CD4-positive, alpha-beta T cell treated with Interleukin-15 for 4 hours (primary cell): ENCODE data around the gene JUN.

Experiments used
- DNase-seq: peaks from one replicate; pipeline ENCODE4 v3.0.0-alpha.2; 2020; ENCODE audit warnings: low spot score

Gene JUN

GRCh38 chr1:58755468-58755872 is 28.4 kb downstream of the JUN start:
- peak; percentile 64 for DNase-seq

GRCh38 chr1:58754683-58755467 is 29.0 kb downstream of the JUN start:
- DNase-seq: peak; percentile 41

DNA sequence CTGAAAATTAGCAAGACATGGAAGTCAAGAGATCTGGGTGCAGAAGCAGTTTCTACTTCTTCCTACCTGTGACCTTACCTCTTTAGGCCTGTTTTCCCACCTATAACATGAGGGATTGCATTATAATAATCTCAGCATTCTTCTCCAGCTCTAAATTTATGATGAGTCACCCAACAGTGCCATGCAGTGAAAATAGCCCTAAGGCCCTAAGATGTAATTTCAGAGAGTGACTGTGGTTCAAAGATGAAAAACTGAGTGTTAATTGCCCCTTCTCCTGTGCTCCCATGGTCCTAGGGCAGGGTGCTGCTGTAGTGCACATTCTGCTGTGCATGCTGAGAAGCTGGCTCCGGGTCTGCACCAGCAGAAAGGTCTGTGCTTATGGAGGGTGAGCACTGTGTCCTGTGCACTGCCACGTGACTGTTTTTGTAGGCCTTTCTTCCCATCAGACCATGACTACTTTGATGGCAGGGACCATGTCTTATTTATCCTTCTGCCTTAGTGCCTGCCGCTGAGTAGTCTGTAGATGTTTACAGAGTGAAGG is 29.7 kb downstream of the JUN start:
- DNase-seq: no peak

DNA sequence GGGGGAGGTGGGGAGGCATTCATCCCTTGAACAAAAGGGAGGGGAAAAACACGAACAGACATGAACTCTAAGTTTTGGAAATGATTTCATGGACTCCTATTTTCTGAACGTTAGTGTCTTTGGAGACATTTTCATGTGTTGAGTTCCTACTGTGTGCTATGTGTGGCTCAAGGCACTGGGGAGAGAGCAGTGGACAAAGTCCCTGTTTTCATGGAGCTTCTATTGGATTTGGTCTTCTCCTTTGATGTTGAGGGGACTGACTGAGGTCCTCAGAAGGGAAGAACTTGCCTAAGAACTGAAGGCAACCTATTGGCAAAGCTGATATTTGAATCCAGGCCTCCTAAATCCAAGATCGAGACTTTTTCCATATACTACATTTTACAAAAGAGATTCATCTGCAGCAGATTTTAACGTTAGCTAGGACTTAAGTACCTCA is 30.4 kb downstream of the JUN start:
- no peak for DNase-seq

- no peak for DNase-seq
Measured at GRCh38 chr1:58749646-58750045, 34.2 kb downstream of the JUN start.

DNA sequence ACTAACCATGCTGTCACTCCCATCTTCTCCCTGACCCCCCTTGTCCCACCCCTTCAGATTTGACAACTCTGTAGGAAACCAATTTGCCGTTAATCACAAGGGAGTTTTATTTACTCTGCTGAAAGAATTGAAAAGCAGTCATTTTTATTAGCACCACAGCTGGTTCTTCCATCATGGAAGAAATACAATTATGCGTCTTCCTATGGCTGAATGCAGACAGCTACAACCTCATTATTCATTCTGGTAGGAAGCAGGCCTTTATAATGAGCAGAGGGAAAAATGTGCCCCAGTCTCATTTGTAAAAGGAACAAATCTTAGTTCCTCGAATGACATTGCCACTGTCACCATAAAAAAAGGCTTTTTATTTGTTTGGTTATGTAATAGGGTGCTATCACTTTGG is 35.2 kb downstream of the JUN start:
- DNase-seq: no peak

DNA sequence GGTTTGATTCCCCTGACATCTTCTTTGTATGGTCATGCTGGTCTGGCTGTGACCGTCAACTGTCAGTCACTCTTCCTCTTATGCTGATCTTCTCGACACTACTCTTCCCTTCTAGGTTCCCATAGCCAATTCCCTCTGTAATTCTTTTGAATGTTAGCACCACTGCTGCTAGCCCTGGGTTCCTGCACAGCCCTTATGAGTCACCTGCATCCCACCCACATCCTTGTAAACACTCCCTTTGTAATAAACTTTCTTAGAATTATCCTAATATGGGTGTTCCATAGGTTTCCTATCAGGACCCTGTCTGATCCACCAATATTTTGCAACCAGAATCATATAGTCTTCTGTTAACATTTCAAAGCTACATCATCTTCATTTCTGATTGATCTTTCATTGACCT is 37.1 kb downstream of the JUN start:
- no peak for DNase-seq

DNA sequence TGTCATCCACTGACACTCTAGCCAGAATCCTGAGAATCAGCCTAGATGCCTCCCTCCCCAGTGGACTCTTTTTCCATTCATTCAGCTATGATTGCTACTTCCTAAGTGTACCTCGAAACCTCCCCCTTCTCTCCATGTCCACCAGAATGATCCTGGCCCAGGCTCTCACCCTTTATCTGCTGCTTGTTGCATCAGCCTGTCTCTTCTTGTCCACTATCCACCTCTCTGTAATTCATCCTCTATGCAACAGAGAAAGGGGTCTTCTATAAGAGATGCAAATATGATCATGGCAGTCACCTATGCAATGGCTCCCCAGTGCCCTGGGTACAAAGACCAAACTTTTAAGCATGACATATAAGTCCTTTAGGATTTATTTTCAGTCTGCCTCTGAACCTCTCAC is 37.7 kb downstream of the JUN start:
- DNase-seq: no peak

- DNase-seq: no peak
Measured at GRCh38 chr1:58745666-58746065, 38.2 kb downstream of the JUN start.

DNA sequence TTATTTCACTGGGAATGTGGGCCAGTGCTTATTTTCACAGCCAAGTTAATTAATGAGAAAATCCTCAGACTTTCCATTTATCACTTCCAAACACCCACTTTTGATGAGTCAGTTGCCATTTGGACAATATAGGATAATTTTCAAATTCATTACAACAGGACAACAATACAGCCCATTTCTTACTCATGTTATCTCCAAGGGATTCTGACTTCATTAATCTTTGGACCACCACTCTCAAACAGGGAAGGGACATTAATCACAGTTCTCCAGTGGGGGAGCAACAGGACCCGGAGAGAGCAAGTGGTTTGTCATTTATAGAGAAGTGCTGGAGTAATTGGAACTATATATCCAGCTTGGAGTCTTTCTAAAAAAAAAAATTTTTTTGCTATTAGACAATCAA is 38.7 kb downstream of the JUN start:
- no peak for DNase-seq

DNA sequence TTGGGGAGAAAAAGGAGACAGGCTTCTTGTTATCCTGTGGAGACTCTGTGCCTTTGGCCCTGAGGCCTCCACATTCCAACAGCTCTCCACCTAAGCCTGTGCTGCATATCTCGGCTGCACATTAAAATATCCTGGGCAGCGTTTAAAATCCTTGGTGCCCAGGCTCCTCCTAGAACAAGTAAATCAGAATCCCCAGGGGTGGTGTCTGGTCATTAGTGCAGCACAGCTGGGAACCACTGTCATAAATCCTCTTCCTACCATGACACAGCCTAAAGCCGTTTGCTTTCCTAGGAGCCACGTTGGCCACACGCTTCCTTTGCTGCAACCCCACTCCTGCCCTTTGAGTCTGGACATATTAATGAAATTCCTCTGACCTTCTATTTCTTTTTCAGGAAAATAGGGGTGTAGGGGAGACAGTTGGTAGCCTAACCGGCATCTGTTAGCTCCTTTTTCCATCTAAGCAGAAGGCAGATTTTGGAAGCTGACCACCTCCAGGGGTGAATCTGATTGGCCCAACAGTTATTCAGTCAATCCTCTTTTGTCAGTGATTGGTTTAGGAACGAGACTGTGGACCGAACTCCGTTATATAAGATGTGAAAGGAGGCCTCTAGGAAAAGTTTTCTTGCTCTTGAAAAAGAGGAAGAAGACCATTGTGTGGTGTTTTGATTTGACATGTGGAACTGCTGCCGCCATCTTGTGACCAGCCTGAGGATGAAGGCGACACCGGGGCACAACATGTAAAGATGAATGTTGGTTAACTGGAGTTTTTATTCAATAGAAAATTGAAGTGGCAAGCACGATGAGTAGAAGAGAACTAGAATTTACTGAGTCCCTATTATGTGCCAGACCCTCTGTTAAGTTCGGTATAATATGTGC is 41.9 kb downstream of the JUN start:
- no peak for DNase-seq

DNA sequence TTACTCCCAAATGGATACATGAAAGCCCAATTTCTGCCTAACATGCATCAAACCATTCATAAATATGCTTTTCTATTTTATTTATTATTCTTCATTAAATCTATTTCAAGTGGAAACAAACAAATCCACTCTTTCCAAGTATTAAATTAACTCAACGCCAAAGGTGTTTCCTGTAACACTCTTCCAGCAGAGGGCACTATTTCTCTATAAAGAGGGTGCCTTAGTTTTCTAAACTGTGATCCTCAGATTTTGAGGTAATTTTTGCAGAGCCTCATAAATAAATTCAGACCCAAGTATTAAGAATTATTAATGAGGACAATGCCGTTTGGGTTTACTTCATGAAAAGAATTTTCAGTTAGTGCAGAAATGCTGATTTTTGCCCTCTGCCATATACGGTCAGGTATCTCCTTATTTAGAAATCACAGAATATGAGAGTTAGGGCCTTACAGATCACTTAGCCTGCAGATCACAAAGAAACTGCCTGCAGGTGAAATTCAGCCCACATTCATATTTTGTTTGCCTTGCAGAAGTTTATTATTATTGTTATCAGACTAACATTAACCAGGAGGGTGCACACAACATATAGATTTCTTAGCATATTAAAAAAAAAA is 43.9 kb downstream of the JUN start:
- DNase-seq: peak; percentile 71

DNA sequence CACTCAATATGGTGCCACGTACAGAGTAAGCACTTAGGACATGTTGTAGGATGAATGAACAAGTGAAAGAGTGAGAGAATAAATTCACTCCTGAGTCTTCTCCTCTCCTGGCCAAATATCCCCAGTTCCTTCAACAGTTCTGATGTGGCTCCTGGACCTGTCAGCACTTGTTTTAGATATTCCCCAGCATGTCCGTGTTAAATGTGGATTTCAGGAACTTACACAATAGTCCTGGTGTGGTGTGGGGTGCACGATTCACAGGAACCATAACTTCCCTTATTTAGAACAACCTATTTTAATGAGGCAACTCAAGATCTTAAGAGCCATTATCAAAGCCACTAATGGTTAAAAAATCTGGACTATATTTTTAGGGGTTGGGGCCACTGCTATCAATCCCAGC is 45.0 kb downstream of the JUN start:
- no peak for DNase-seq

DNA sequence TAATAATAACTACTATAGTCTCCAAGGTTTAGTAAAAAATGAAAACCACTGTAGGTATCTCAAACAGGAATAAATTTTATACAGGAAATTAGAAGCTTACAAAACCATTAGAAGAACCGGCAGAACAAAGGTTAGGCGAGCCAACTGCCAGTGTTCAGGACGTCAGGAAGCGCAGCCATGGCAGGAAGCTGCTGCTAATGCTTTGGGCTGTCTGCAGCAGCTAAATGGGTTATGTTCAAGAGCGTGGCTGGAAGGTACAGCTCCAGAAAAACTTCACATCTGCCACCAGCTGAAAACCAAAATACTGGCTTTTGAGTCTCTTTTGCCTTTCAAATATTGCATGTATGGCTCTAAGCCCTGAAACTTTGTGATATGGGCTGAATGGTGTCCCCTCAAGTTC is 48.3 kb downstream of the JUN start:
- DNase-seq: no peak

- no peak for DNase-seq
Measured at GRCh38 chr1:58734630-58735029, 49.2 kb downstream of the JUN start.

DNA sequence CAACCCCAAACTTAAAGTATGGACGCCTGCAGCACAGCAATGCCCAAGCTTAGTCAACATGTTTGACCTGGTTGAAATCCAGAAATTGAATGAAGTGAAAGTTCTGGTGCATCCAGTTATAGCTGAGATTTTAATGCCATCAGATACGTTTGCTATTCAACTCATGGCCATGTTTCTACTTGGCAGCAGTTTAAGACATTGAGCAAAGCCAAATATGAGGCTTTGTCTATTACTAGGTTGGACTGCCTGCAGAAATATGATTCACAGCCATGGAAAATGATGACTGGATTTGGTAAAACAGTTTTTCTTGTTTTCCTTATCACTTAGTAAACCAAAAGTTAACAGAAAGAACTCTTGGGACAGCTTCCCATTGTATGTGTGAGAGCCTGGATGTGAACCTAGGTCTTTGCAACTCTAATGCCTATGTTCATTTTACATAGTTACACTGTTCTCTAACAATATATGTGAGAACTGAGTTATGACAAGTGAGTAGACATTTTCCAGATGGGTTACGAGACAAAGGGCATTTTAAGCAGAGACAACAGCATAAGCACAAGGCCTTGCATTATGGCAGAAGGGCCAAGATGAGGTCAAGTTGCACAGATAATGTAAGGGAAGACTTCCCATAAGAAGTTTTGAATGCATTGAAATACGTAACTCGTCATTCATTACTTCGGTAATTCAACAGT is 51.6 kb downstream of the JUN start:
- DNase-seq: no peak
